GM21737 (cell line): ENCODE data around the gene MOK.
"Not testable (repeated sequence)": the region's sequence is repeated elsewhere in the genome, so short reads cannot be mapped to it uniquely, and the experiment has no call there.

Experiments
- ATAC-seq: cut with Tn5 transposase; IDR thresholded peaks from one replicate; pipeline ENCODE4 v1.9.1; 2021; ENCODE audit warnings: mild to moderate bottlenecking, moderate library complexity; ENCODE audit not compliant: unreplicated experiment

The MOK gene

DNA sequence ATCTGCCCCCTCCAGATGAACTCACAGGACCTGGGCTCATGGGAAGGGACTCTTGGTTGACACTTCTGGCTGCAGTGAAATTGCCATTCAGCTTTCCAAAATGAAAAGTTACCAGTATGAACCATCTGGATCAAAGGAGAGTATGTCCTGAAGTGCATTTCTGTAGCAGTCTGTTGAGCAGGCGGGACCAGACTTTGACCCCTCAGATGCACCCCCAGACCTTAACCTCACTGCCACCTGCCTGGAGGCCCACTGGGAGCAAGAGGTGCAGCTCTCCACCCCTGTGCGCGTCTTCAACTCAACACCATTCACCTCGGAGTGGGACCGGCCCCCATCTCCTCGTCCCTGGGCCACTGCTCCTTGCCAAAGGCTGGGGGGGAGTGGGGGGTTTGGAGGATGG, 55.0 kb downstream of the MOK start:
- ATAC-seq: no peak

DNA sequence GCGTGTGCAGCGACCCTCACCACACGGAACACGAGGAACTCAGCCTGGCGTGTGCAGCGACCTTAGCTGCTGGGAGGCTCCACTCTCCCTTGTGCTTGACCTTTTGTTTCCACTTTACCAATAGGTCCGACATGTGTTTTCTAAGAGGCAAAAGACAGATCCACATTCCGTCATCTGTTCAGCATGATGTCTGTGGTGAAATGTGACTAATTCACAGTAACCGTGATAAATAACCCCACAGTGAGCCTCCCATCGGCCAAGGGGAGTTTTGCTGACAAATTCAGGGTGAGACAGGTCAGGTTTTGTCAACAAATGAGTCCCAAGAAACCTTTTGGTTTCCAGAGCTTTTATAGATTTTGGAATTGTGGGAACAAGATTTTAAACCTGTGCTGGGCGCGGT, 55.9 kb downstream of the MOK start:
- ATAC-seq: no peak

DNA sequence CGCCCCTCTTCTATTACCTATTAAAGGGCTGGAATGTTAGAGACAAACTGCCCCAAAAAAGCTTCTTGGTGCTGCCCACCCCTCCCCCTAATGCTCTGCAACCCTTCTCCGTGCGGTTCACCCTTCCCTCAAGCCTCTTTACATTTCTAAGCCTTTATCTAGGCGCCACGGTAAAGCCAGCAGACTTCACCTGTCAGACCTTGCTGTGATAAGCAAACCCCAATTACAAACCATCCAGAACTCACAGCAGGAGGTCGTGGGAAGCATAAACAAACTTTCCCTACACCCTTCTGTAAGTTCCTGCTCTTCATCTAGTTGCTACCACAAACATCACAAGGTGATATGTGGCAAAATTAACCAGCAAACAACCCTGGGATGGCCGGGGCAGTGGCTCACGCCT, 56.8 kb downstream of the MOK start:
- ATAC-seq: no peak

DNA sequence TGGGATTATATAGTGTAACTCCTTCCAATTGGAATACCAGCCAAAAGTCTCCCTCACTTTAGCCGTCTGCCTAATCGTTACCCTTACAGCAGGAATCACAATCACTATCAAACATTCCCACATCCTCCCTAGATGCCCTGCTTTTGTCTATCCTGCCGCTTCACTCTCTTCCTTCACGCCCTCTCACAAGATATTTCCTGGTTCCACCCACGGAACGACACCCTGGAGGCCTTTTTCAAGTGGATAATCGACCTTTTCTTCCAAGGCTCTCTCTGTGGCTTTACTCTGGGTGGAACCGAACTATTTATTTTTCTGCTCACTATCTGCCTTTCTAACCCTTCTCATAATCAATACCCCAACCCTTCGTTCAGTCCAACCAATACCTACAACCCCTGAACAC, 58.9 kb downstream of the MOK start:
- no peak for ATAC-seq

DNA sequence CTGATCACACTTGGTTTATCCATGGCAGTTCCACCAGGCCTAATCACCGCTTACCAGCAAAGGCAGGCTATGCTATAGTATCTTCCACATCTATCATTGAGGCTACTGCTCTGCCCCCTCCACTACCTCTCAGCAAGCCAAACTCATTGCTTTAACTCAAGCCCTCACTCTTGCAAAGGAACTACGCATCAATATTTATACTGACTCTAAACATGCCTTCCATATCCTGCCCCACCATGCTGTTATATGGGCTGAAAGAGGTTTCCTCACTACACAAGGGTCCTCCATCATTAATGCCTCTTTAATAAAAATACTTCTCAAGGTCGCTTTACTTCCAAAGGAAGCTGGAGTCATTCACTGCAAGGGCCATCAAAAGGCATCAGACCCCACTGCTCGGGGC, 61.2 kb downstream of the MOK start:
- not testable (repeated sequence) for ATAC-seq

DNA sequence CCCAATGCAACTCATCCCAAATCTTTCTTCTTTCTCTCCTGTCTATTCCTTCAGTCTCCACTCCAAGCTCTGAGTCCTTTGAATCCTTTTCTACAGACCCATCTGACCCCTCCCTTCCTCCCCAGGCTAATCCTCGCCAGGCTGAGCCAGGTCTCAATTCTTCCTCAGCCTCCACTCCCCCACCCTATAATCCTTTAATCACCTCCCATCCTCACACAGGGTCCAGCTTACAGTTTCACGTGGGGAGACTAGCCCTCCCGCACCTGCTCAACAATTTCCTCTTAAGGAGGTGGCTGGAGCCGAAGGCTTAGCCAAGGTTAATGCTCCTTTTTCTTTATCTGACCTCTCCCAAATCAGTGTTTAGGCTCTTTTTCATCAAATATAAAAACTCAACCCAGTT, 63.8 kb downstream of the MOK start:
- ATAC-seq: no peak

DNA sequence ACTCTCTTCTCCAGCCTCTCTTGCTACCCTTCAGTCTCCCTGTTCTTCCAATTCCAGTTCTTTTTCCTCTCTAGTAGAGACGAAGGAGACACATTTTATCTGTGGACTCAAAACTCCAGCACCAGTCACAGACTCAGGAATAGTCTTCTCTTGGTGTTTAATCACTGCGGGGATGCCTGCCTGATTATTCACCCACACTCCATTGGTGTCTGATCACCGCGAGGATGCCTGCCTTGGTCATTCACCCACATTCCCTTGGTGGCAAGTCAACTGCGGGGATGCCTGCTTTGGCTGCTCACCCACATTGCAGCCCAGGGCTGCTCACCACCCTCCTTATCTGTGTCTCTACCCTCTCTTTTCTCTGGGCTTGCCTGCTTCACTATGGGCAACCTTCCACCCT, 64.5 kb downstream of the MOK start:
- ATAC-seq: not testable (repeated sequence)

DNA sequence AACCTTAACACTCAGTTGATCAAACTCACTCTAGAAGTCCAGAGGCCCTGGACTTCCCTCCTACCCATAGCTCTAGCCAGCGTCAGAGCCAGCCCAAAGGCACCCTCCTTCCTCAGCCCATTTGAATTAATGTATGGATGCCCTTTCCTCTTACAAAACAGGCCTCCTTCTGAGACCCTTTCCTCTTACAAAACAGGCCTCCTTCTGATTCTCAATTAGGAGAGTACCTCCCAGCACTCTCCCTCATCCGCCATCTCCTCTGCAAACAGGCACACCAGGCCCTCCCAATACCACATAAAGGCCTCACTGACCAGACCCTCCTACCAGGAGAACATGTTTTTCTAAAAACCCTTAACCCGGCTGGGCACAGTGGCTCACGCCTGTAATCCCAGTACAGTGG, 65.7 kb downstream of the MOK start:
- no peak for ATAC-seq

DNA sequence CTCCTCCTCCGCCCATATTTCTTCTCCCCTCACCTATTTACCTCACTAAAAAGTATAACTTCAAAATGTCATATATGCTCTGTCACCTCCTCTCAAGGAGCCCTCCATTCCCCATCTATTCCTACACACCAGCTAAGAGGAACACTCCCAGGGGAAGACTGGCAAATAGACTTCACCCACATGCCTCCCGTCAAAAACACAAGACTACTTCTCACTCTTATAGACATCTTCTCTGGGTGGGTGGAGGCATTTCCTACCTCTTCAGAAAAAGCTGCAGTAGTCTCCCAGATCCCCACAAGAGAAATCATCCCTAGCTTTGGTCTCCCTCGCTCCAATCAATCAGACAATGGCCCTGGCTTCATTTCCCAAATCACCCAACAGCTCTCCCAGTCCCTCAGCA, 66.2 kb downstream of the MOK start:
- ATAC-seq: no peak

DNA sequence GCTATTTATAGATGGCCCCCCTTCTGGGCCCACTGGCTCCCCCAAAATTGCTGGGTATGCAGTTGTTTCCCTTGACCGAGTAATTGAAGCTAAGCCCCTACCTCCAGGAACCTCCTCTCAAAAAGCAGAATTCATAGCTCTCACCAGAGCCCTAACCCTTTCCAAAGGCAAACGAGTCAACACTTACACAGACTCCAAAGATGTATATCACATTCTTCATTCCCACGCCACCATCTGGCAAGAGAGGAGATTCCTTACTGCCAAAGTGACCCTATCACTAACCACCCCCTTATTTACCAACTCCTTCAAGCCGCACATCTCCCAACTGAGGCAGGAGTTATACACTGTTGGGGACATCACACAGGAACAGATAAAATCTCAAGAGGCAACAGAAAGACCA, 66.8 kb downstream of the MOK start:
- no peak for ATAC-seq

DNA sequence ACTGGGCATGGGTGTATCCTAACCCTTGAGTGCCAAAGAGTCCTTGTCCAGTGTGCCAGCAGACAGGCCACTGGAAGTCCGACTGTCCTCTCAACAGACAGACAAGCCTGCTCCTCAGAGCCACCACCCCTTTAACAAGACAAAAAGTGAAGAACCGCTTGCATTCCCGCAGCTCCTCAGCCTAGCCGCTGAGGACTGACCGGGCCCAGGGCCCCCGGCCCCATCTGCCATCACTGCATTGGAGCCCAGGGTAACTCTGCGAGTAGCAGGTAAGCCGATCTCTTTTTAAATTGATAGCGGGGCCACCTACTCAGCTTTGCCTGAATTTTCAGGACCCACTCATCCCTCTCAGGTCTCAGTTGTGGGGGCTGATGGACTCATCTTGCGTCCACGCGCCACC, 68.9 kb downstream of the MOK start:
- no peak for ATAC-seq

DNA sequence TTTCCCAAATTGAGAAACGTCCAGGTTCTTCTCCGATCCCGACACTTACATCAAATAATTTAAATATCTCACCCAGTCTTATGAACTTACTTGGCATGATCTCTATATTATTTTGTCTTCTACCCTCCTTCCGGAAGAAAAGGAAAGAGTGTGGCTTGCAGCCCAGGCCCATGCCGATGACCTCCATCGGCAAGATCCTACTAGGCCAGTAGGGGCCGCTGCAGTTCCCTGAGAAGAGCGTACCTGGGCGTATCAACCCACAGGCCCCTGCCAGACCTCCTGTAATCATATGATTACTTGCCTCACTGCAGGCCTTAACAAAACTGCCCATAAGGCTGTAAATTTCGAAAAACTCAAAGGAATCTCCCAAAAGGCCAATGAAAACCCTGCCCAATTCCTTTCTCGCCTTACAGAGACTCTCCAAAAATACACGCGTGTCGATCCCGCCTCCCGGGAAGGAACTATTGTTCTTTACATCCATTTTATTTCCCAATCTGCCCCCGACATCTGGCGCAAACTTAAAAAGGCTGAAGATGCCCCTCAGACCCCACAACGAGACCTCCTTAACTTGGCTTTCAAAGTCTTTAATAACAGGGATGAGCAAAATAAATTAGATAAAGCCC, 69.6 kb downstream of the MOK start:
- ATAC-seq: no peak

DNA sequence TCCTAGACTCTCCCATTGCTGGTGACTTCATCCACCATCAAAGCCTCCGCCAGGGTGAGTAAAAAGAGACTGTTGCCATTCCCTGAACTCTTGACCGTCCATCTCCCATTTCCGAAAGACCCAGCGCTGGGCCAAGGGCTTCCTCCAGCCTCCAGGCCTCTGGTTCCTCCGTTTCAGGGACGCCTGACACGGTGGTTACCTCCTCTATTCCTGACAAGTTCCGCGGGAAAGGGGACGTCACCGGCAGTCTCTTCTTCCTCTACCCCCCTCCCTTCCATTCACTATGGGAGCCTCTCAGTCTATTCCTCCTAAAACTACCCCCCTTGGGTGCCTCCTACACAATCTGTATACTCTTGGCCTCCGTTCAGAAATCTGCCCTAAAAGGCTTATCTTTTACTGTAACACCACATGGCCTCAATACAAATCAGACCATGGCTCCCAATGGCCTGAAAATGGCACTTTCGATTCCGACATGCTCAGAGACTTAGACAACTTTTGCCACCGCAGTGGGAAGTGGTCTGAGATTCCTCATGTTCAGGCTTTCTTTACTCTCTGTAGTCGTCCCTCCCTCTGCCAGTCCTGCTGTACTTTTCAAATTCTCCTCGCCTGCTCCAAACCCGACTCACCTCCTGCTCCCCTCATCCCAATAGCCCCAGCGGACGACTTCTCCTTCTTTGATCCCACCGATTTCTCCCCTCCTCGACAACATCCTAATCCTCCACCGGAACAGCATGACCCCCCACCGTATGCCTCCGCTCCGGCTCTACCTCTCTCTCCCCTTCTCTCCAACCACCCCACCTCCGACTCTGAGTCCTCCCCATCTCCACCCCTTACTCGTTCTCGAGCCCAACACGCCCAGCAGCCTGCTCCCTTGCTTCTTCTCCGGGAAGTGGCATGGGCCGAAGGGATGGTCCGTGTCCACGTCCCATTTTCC, 70.4 kb downstream of the MOK start:
- no peak for ATAC-seq

DNA sequence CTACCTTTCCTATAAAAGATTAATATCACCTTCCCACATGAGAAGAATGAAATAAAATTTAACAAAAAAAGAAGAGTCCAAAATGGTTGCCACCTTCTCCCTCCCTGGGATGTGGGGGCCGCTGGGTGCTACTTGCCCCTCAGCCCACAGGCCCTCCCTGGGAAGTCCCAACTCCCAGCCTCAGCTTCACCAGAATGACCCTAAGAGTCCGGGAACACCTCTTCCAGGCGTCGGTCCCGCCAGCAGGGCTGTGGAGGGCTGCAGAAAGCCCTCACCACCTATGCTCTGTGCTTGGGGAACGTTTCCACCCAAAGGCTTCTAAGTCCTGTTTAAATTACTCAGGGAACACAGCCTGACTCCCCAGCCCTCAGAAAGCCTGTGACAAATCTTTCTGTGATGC, 71.9 kb downstream of the MOK start:
- ATAC-seq: no peak

DNA sequence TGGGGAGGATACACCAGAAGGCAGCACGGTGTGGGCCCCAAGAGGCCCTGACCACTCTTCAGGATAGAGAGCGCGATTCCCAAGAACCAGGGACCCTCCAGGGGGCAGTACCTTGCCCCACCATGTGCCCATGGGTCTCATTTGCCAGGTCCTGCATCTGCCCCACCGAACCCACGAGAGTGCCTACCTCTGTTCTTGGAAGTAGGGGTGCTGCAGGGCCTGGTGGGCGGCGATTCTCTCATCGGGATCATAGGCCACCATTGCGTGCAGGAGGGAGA, 72.7 kb downstream of the MOK start:
- no peak for ATAC-seq

DNA sequence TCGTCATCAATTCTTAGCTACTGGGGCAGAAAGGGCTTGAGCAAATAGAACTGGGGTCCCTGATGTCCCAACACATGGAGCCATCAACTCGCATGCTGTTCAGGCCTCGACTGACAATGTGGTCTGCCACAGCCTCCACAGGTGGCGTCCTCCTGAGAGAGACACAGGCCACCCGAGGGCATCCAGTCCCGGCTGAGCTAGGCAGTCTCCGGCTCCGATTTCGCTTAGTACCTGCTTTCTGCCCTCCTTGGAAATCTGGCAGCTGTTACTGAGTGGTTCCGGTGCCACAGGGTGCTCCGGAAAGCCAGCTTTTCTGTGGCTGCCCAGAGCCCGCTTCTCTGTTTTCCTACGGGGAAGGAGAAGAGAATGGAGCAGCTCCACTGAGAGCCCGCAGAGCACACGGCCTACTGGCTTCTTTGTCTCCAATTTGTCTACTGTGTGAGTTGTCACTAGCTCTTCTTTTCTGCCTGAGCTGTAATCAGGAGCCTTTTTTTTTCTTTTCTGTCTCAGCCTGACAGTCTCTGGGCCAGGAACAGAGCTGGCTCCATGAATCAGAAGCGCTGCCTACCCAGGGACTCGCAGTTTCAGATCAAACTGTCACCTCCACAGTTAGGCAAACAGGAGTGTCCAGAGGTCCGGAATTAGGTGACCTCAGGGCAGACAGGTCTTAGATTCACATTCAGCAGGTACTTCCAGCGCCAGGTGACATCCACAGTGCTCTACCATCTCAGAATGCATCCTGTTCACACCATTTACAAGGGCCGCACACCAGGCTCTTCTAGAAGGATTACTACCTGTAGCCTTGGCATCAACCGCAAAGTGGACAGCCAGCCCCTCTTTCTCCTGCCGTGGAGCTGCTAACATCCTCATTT, 73.3 kb downstream of the MOK start:
- ATAC-seq: no peak

DNA sequence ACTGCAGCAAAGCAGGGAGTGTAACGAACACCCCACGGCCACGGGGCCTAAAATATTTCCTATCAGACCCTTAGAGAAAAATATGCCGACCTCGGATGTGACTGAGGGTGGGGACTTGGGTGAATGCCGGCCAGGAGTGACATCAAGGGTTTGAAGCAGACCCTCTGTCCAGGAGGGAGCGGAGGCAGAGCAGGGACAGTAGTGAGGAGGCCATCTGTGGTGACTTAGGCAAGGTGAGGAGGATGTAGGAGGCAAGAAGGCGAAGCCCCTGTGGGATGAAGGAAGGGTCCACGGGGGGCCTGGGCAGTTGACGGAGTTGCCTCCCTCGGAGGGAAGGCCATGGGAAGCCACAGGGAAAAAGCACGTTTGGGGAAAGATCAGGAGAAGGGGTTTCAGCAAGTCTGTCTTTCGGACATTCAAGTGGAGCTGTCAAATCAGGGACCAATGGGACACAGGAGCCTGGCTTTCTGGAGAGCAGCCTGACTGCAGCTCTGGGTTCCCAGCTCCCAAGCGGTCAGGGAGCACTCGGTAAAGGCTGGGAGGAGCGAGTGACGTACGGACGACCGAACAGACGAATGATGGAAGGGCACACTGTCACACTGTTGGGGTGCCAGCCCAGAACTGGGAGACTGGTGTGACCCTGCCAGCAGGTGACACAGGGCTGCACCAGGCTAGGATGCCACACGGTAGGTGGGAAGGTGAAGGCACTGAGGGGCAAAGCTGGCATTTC, 74.3 kb downstream of the MOK start:
- no peak for ATAC-seq

DNA sequence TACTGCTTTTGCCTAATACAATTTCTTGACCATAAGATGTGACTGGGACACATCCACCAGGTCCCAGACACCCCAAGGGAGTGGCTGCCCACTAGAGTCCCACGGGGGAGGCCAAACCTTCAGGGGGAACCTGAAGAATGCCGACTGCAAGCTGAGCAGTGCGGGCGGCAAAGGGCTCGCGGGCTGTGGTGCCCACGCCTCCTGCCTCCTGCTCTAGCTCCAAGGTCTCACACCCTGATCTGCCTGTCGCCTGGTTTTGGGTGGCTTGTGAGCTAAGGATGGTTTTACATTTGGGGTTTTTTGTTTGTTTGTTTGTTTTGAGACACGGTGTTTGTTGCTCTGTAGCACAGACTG, 75.2 kb downstream of the MOK start:
- no peak for ATAC-seq

DNA sequence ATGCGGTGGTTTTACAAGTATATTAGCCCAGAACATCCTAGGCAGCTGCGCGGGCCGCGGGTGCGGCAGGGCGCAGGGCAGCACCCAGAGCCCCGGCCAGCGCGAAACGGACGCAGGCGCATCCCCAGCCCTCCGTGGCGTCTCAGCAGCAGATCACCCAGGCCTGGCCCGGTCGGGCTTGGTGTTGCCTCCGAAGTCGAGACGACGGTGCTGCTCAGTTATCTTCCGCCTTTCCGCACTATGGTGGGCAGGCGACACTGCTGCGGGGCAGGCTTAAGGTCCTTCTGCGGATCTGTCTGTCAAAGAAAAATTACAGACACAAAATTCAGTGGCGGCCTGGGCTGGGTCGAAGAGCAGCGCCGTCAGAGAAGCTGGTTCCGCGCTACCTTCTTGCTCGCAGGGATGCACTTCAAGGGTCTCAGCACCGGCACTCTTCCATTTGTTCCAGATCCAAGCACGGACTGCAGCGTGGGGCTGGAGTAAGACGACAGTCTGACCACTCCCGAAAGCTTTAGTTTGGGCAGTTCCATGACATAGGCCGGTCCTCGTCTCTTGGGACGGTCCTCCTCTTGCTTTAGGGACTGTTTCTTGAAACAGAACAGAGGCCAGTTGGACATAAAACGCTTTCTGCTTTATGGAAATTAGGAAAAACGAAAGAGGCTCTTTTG, 75.8 kb downstream of the MOK start:
- no peak for ATAC-seq

DNA sequence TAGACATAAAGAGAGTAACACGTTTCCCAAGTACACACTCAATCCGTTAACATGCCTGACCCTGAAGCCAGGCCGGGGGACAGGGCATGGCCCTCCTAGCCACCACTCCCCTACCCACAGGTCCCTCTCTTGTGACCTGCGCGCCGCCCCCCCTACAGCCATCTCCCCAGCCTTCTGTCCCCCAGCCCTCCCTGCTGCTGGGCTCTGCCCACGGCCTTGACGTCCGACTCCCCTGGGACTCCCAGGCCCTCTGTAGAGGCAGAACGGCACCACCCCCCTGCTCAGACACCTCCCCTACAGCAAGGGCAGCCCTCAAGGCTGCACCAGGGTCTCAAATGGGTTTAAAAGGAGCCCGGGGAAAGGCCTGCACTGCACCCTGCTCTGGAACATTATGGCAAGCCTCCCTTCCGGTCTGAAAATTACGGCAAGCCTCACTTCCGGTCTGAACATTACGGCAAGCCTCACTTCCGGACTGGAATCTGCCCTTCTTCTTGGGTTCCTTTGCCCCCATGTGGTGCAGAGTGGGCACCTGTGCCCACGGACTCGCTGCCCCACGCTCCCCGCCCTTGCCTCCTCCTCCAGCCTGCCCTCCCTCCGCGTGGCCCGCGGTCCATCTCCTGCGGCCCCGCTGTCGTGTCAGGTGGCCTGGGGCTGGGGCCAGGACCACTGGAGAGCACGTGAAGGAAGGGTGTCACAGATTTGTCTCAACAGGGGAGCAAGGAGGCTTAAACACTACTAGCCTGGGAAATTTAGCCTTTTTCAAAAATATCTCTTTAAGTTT, 77.6 kb downstream of the MOK start:
- ATAC-seq: no peak
